Right hindlimb (tissue), 1 donor: ENCODE data around the gene IGSF8.

ENCODE experiments used
- DNase-seq: peaks from one replicate; pipeline ENCODE4 v3.0.0-alpha.2; 2018

The IGSF8 gene

GRCh38 chr1:160085686-160086455 is 12.5 kb downstream of the IGSF8 start:
- DNase-seq: peak; percentile 85

DNA sequence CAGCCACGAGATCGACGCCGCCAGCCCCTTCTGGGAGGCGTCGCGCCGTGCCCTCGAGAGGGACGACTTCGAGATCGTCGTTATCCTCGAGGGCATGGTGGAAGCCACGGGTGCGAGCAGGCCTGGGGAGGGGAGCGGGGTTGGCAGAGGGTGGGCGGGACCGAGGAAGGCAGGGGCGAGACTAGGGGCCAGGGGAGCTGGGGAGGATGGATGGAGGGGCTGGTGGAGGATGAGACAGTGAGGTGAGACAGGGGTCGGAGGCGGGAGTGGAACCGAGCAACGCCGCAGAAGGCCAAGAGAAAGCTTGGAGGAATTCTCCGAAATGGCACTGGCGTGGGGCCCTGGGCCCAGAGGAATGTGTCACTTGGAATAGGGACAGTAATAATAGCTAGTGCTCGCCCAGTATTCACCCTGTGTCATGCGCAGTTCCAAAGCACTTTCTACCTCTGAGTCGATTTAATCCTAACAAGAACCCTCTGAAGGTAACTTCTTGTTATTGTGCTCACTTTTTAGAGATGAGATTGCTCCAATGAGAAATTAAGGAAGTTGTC is 13.6 kb downstream of the IGSF8 start:
- no peak for DNase-seq

- no peak for DNase-seq
Observed at GRCh38 chr1:160083968-160084770, 14.2 kb downstream of the IGSF8 start.

DNA sequence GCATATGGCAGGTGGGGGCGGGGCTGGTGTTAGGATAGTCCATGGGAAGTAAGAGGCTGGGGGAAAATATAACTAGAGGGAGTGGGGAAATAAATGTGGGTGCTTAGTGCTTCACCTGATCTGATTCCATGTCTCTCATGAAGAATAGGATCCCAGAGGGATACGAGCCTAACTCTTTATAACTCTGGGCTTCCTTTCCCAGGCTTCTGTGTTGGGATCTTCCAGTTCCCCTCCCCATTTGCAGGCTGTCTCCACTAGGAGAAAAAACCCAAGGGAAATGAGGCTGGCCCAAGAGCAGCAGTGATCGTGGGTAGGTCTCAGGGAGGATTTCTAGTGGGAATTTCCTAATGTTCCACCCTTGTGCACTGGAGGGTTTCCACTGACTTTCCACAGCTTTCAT is 15.5 kb downstream of the IGSF8 start:
- no peak for DNase-seq

DNA sequence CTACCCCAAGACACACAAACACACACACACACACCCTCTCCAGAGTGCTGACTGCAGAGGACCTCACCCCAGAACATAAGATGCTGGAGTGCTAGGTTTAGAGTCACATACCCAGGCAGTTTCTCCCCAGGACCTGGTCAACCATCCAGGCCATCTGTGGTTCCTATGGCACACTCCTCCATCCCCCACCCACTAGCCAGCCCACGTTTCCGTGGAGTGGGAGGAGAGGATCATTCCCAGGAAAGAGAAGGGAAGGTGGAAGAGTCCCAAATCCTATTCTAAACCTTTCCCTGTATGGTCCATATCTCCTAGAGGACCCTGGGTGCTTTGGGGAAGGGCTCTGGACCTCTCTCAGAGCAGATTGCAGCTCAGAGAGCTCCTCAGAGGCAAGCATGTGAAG is 15.9 kb downstream of the IGSF8 start:
- DNase-seq: no peak

- DNase-seq: no peak
Observed at GRCh38 chr1:160081261-160081936, 17.0 kb downstream of the IGSF8 start, which contains the start of gene KCNJ9. Gene KCNJ9, plus strand, starts transcription at chr1:160081538. Its CDS starts 2,493 bp downstream, at chr1:160084031.

GRCh38 chr1:160080381-160081100 is 17.9 kb downstream of the IGSF8 start:
- DNase-seq: no peak

GRCh38 chr1:160079448-160079847 is 19.0 kb downstream of the IGSF8 start:
- DNase-seq: no peak

DNA sequence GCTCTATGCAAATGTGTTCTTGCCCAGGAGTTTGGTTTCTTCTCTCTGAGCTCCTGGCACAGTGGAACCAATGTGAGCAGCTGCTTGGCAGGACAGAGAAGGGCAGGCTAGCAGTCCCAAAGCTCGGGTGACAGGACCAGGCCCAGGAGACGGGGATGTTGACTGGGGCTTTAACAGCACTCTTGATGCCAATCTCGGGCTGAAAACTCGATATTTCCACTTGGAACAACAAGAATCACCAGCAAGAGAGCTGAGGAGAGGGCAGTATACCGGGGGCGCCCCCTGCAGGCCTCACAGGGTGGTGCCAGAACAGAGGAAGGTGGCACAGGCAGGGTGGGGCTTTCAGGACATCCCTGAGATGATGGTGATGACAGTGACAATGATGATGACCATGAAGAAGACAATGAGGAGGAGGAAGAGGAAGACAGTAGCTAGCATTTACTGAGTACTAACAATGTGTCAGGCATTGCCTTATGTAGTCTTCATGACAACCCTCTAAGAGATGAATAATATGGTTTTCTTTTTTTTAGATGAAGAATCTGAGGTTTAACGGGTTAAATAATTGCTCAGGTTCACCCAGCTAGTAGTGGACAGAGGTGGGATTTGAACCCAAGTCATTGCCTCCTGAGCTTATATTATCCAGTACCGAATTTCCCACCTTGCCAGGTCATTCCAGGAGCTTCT is 19.8 kb downstream of the IGSF8 start:
- no peak for DNase-seq

DNA sequence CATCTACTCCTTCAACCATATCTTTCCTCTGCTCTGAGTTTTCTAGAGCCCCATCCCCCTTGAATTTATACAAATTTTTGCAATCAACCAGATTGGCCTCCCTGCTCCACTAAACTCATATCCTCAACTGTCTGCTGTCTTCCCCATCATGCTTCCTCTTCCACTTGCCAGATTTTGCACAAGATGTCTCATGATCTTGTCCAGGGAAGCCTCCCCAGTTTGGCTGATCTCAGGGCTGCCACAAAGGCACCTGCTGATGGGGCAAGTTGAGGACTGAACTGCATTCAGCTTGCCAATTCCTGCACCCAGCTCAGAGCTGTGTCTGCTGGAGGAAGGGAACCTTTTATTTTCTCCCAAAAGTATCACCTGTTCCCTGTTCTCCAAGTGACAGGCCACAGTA is 20.9 kb downstream of the IGSF8 start:
- DNase-seq: no peak

DNA sequence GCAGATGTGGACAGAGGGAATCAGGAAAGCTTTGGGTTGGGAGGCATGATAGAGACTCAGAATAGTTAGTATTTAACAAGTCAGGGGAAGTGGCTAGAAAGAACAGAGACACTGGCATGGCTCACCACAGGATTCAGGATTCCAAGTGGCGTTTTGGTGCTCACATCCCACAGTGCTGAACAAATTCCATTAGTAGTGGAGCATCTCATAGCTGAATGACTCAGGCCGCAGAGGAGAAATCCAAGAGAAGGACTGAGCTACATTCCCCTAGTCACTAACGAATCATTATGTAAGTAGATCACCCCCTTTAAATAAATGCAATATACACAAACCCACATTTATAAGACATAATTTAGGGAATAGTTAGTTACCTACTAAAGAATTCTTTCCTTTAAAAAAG is 22.1 kb downstream of the IGSF8 start:
- no peak for DNase-seq

- DNase-seq: no peak
Observed at GRCh38 chr1:160075836-160076235, 22.6 kb downstream of the IGSF8 start.

GRCh38 chr1:160074865-160075264 is 23.6 kb downstream of the IGSF8 start:
- no peak for DNase-seq

- no peak for DNase-seq
Observed at GRCh38 chr1:160071289-160071688, 27.1 kb downstream of the IGSF8 start.

- DNase-seq: peak; percentile 90
Observed at GRCh38 chr1:160070243-160071163, 27.9 kb downstream of the IGSF8 start.

- DNase-seq: no peak
Observed at GRCh38 chr1:160069460-160070231, 28.8 kb downstream of the IGSF8 start, which contains the start of gene KCNJ10. Gene KCNJ10, minus strand, starts transcription at chr1:160070160. Its CDS starts 27,628 bp downstream, at chr1:160042532.

DNA sequence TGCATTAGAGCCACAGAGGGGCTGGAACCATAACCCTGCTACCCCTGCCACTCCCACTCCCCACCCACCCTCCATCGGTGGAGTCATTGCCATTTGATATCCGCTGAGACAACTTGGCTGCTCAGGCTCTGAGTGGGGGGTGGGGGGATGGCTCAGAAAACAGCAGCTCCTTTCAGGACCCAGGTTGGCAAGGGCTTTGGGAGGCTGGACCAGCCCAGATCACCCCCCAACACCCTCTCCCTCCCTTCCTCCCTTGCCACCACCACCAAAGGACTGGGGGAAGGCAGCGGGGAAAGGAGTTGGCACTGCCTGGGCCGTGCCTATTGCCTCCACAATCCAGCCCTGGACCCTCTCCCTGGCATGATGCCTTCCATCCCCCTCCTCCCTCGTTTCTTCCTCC is 30.2 kb downstream of the IGSF8 start:
- DNase-seq: no peak

- DNase-seq: no peak
Observed at GRCh38 chr1:160066829-160067745, 31.3 kb downstream of the IGSF8 start.

GRCh38 chr1:160064746-160065145 is 33.7 kb downstream of the IGSF8 start:
- DNase-seq: no peak
